Psoas muscle (tissue), 8 donors: ENCODE data around the gene BUD13. TPM values are rescaled to one million over a fixed set of nuclear protein-coding genes. Genes with fewer than 3 reads are reported as not detected.
"Not testable (repeated sequence)": the region's sequence is repeated elsewhere in the genome, so short reads cannot be mapped to it uniquely, and the experiment has no call there.

Source experiments
- ATAC-seq, 4 donors: fragments of 200-7000 bp; cut with Tn5 transposase; one replicate each; pipeline ENCODE4 v1.9.1; 2020; ENCODE audit warnings: moderate library complexity in 3 of 4, mild to moderate bottlenecking in 2 of 4
- DNase-seq, 2 donors: peaks; one replicate each; pipeline ENCODE4 v3.0.0-alpha.2; 2020
- H3K27ac ChIP-seq: fragments of 200-600 bp; one replicate; pipeline ENCODE4 v1.8.0; 2022
- H3K27me3 ChIP-seq, 3 donors: fragments of 200-600 bp in 1 of 3; one replicate each; pipeline versions ENCODE4 v1.6.1 to v1.8.0; 2013 to 2022; ENCODE audit warnings: low read length in 2 of 3, mild to moderate bottlenecking in 2 of 3, moderate library complexity in 1 of 3; ENCODE audit not compliant: insufficient read depth in 3 of 3
- H3K36me3 ChIP-seq, 2 donors: fragments of 200-600 bp in 1 of 2; one replicate each; pipeline versions ENCODE4 v1.6.1 to v1.8.0; 2013 to 2022; ENCODE audit warnings: low read depth in 1 of 2, mild to moderate bottlenecking in 1 of 2, moderate library complexity in 1 of 2; ENCODE audit not compliant: insufficient read depth in 1 of 2
- H3K4me1 ChIP-seq: fragments of 200-600 bp; one replicate; pipeline ENCODE4 v1.8.0; 2022
- H3K4me3 ChIP-seq: fragments of 200-600 bp; one replicate; pipeline ENCODE4 v1.8.0; 2022; ENCODE audit warnings: mild to moderate bottlenecking
- H3K9me3 ChIP-seq: fragments of 200-600 bp; one replicate; pipeline ENCODE4 v1.8.0; 2022
- whole genome bisulfite sequencing, 3 donors: extraction: QIAGEN DNeasy Blood & Tissue Kit; methylation state at CpG; one replicate each; pipeline versions ENCODE4 v1.1.6 to v1.1.7; 2013; 5-methylcytosine and 5-hydroxymethylcytosine counted together
- intact Hi-C, 2 donors: fragments of 100-400 bp; cut with DNase I; formaldehyde crosslinking; loops; one replicate each; pipeline versions ENCODE4 v1.11.0 to v1.14.2; 2022
- polyA plus RNA-seq, 3 donors: library from polyadenylated mRNA; stranded (reverse); fragments of 200-250 nt; gene quantifications; one replicate each; pipeline ENCODE4 v1.2.3, GENCODE V29; 2013
- total RNA-seq, 4 donors: library from RNA; stranded (reverse); fragmentation: NEBNext Ultra II Directional in 2 of 4; extraction: Animal tissue kit (Norgen Biotek cat#: 25700) in 2 of 4; gene quantifications; one replicate each; pipeline versions ENCODE4 v1.2.1 to v1.2.4, GENCODE V29; 2021 to 2023
- TF ChIP-seq, protein P1 (sequence below): fragments of 200-600 bp; IDR thresholded peaks from one replicate; pipeline ENCODE4 v1.8.0; 2022; ENCODE audit warnings: antibody characterized with exemption
- donor health status: healthy with polysubstance abuse.
- donor health status: DM: no; HTN: no; CAD: no; lungs with moderate emphysema.
- donor health status: Bipolar disorder and iron deficiency.
- donor health status: healthy.
- donor health status: DM: yes; HTN: yes; CAD: no.
- donor health status: DM: no; HTN: no; CAD: no.
- donor health status: DM: no; HTN: no; CAD: no.
- donor health status: DM: yes; HTN: yes; CAD: no.

BUD13 gene
- total and polyA plus RNA-seq, 7 donors: 8.6 to 17.1 (median 11.2) TPM

DNA sequence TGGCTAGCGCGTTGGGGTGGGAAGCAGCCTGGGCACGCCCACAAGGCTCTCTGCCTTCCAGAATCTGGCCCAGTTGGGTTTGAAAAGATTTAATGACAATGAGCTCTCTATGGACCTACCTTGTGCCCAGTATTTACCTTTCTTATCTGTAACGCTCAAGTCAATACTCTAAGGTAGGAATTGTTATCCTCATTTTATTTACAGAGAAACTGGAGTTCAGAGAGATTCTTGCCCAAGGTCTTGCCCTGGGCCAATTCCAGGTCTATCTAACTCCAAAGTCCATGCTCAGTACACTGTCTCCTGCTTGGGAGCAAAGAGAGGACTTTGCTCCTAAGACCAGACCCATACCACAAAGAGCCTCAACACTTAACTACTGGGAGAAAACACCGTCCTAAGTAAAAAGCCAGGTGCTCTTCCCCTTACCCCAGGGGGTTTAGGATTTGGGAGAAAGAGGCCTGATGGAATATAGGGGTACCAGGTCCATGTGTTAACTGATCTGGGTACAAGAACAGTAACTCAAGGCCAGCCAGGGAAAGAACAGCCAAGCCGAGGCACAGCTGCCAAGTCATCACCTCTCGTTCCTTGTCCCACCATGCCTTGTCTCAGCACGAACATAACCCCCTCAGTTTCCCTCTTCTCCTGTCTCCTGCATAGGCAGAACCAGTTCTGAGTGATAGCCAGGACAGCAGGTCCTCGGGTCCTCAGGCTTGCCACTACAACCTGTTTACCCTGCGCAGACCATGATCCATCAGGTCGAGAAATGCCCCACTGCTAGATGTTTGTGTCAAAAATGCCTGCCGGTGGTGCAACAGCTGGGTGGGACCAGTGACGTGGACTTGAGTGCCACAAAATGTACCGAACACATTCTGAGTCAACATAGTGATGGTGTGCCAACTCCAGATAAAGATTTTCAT lies 35.7 kb upstream of the BUD13 start:
- 67 to 69% (median 68%) methylated on average over 14 of the region's 14 CpGs for WGBS, 3 donors
- Histone ChIP-seq H3K36me3 (no peaks in the 10 kb centered on the region), H3K4me1 (no peaks in the 10 kb centered on the region), H3K4me3 (no peak overlapping the region), H3K9me3 (no peaks in the 10 kb centered on the region), H3K27ac (no peak overlapping the region), H3K27me3 (no peaks in the 10 kb centered on the region)
- ATAC-seq (peak in 3 of 4 donors; percentile 58 to 71 (median 59)), DNase-seq (no peak)
- intact Hi-C loops: no loop called here
- TF ChIP-seq, protein P1, sequence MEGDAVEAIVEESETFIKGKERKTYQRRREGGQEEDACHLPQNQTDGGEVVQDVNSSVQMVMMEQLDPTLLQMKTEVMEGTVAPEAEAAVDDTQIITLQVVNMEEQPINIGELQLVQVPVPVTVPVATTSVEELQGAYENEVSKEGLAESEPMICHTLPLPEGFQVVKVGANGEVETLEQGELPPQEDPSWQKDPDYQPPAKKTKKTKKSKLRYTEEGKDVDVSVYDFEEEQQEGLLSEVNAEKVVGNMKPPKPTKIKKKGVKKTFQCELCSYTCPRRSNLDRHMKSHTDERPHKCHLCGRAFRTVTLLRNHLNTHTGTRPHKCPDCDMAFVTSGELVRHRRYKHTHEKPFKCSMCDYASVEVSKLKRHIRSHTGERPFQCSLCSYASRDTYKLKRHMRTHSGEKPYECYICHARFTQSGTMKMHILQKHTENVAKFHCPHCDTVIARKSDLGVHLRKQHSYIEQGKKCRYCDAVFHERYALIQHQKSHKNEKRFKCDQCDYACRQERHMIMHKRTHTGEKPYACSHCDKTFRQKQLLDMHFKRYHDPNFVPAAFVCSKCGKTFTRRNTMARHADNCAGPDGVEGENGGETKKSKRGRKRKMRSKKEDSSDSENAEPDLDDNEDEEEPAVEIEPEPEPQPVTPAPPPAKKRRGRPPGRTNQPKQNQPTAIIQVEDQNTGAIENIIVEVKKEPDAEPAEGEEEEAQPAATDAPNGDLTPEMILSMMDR: no peak

DNA sequence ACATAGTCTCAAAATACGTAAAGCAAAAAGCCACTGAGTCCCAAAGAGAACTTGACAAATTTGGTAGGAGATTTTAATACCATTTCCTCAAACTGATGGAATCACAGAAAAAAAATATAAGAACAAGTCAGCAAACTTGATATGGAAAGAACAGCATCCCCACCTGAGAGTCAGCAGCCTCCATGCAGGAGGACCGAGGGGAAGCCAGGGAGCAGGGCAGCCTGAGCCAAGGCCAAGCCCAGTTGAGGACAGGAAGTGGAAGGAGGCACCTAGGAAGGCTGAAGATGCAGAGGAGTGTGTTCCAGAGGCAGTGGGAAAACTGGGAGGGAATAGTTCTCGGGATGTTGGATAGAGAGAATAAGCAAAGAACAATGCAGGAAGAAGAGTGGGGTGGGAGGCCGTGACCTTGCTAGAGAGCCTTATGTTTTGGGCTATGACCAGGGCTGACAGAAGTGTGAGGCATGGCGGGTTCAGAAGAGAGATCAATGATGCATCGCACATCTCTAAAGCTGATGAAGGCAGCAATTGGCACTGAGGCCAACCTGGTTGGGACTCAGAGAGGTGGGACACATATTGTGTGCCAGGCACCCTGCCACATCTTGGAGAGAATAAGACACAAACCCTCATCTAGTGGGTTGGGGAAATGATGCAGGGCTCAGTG lies 34.9 kb upstream of the BUD13 start:
- no peak overlapping the region for H3K4me3 ChIP-seq
- H3K36me3 ChIP-seq: no peaks in the 10 kb centered on the region
- ATAC-seq (no peak), DNase-seq (no peak)
- H3K27ac ChIP-seq: no peak overlapping the region
- H3K4me1 ChIP-seq: no peaks in the 10 kb centered on the region
- intact Hi-C loops: no loop called here
- TF ChIP-seq, protein P1: no peak
- WGBS, 3 donors: 90 to 93% (median 92%) methylated on average over 6 of the region's 6 CpGs
- H3K27me3 ChIP-seq: no peaks in the 10 kb centered on the region
- H3K9me3 ChIP-seq: no peaks in the 10 kb centered on the region

DNA sequence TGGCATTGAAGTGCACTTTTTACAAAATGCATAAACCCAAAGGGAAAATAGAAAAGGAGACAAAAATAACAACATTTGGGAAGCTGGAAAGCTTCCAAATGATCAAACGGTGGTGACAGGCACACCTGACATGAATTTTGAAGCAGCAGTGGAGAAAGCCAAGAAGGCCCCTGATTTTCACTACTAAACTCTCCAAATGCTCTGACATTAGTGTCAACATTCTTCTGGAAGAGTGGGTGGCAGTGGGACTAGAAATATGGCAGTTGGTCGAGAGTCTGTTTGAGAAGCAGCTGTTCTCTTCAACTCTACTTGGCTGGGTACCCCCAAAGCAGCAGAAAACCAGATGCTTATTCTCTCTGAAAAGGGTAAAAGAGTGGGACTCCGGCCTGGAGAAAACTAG lies 31.2 kb upstream of the BUD13 start:
- no peaks in the 10 kb centered on the region for H3K9me3 ChIP-seq
- no peak overlapping the region for H3K27ac ChIP-seq
- WGBS, 3 donors: 36 to 44% (median 38%) methylated on average over 3 of the region's 3 CpGs
- TF ChIP-seq, protein P1: no peak
- H3K27me3 ChIP-seq: no peaks in the 10 kb centered on the region
- ATAC-seq: no peak
- DNase-seq: no peak
- intact Hi-C loops: no loop called here
- no peaks in the 10 kb centered on the region for H3K4me1 ChIP-seq
- no peak overlapping the region for H3K4me3 ChIP-seq
- no peaks in the 10 kb centered on the region for H3K36me3 ChIP-seq

DNA sequence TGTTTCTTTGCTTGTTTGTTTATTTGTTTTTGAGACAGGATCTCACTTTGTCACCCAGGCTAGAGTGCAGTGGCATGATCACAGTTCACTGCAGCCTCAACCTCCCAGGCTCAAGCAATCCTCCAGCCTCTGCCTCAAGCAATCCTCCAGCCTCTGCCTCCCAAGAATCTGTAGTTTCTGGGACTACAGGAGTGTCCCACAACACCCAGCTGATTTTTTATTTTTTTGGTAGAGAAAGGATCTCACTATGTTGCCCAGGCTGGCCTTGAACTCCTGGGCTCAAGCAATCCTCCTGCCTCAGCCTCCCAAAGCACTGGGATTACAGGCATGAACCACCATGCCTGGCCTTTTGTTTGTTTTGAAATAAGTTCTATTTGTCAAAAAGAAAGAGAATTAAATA lies 28.9 kb upstream of the BUD13 start:
- H3K4me1 ChIP-seq, intact Hi-C loops, ATAC-seq, H3K36me3 ChIP-seq, H3K27ac ChIP-seq, H3K4me3 ChIP-seq, H3K9me3 ChIP-seq, DNase-seq, H3K27me3 ChIP-seq: not testable (repeated sequence)

DNA sequence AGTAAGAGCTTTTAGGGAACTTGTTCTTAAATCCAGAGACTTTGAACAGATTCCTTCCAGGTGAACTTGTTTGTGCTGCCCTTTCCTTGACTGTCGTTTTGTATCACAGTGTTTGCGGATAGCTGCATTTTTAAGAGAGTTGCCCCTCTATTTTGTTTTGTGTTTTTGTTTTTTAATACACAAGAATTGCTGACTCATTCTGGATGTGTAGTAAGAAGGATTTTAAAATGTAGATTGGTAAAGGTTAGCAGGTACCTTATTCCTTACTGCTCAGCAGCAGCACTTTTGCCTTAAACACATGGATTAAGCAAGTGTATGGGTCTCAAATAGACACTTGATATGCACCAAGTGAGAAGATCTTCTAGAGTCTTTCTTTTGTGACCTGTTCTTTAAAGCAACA lies 27.8 kb upstream of the BUD13 start:
- WGBS, 3 donors: 87 to 95% (median 93%) methylated on average over 2 of the region's 2 CpGs
- Histone ChIP-seq H3K4me3 (no peak overlapping the region), H3K27me3 (no peaks in the 10 kb centered on the region), H3K27ac (no peak overlapping the region), H3K4me1 (no peaks in the 10 kb centered on the region), H3K36me3 (no peaks in the 10 kb centered on the region), H3K9me3 (no peaks in the 10 kb centered on the region)
- TF ChIP-seq, protein P1: no peak
- DNase-seq: no peak
- ATAC-seq: no peak
- intact Hi-C loops: no loop called here
